KMS-11 (cell line): Measurements from ENCODE around the gene ITGB5.

Source experiments
- H2AFZ ChIP-seq: fragments of 200-600 bp; sonication (generic); 2 replicates; pipeline ENCODE4 v1.6.1; 2016; ENCODE audit warnings: antibody characterized with exemption, mixed run types, low read depth
- H3K27ac ChIP-seq: fragments of 200-600 bp; sonication (generic); 2 replicates; pipeline ENCODE4 v1.6.1; 2016; ENCODE audit warnings: mild to moderate bottlenecking, mixed run types
- H3K27me3 ChIP-seq: fragments of 200-600 bp; sonication (generic); 2 replicates; pipeline ENCODE4 v1.6.1; 2017; ENCODE audit warnings: mild to moderate bottlenecking, low read depth, mixed run types, moderate library complexity; ENCODE audit not compliant: insufficient read depth
- H3K36me3 ChIP-seq: fragments of 200-600 bp; sonication (generic); 2 replicates; pipeline ENCODE4 v1.6.1; 2017; ENCODE audit warnings: mild to moderate bottlenecking, mixed run types; ENCODE audit not compliant: insufficient read depth
- H3K4me1 ChIP-seq: fragments of 200-600 bp; sonication (generic); 2 replicates; pipeline ENCODE4 v1.6.1; 2016; ENCODE audit warnings: mild to moderate bottlenecking, low read depth, mixed run types; ENCODE audit not compliant: poor library complexity, severe bottlenecking
- H3K4me2 ChIP-seq: fragments of 200-600 bp; sonication (generic); 2 replicates; pipeline ENCODE4 v1.7.0; 2016; ENCODE audit warnings: mild to moderate bottlenecking, mixed run types
- H3K4me3 ChIP-seq: fragments of 200-600 bp; sonication (generic); IDR thresholded peaks from 2 replicates; pipeline ENCODE4 v1.6.1; 2017; ENCODE audit warnings: low read depth, low read length, mixed read lengths; ENCODE audit not compliant: insufficient read depth
- H3K79me2 ChIP-seq: fragments of 200-600 bp; sonication (generic); 2 replicates; pipeline ENCODE4 v1.6.1; 2016; ENCODE audit warnings: low read depth, mixed run types; ENCODE audit not compliant: insufficient read depth
- H3K9ac ChIP-seq: fragments of 200-600 bp; sonication (generic); 2 replicates; pipeline ENCODE4 v1.6.1; 2016; ENCODE audit warnings: mild to moderate bottlenecking, mixed run types
- H4K20me1 ChIP-seq: fragments of 200-600 bp; sonication (generic); 2 replicates; pipeline ENCODE4 v1.6.1; 2016; ENCODE audit warnings: mild to moderate bottlenecking, mixed run types; ENCODE audit not compliant: insufficient read depth
- TF ChIP-seq, protein P1 (sequence below): fragments of 200-600 bp; sonication (generic); conservative IDR thresholded peaks from 2 replicates; pipeline ENCODE4 v1.6.1; 2017; ENCODE audit warnings: low read depth, mild to moderate bottlenecking, antibody characterized with exemption, low read length, moderate library complexity, mixed read lengths

ITGB5 gene

DNA sequence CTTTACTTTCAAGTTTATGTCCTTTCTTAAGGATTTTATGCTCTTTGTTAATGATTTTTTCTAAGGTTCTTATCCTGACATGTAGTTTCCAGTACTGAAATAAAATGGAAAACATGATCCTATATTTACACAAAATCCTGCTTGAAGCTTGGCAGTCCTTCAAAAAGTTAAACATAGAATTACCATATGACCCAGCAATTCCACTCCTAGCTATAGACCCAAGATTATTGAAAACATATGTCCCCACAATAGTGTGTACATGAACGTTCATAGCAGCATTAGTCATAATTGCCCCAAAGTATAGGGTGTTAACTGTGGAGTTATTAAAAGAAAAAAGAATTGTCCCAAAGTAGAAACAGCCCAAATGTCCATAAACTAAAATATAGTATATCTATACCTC, 33.2 kb downstream of the ITGB5 start:
- no peak overlapping the region for H3K27ac ChIP-seq
- H3K79me2 ChIP-seq: peaks cover 11% of the 10 kb centered on the region; the same call in 1 of the 2 replicates
- no peaks in the 10 kb centered on the region for H4K20me1 ChIP-seq
- H3K27me3 ChIP-seq: no peaks in the 10 kb centered on the region
- H2AFZ ChIP-seq: no peak overlapping the region
- H3K4me3 ChIP-seq: no peak overlapping the region
- TF ChIP-seq, protein P1, sequence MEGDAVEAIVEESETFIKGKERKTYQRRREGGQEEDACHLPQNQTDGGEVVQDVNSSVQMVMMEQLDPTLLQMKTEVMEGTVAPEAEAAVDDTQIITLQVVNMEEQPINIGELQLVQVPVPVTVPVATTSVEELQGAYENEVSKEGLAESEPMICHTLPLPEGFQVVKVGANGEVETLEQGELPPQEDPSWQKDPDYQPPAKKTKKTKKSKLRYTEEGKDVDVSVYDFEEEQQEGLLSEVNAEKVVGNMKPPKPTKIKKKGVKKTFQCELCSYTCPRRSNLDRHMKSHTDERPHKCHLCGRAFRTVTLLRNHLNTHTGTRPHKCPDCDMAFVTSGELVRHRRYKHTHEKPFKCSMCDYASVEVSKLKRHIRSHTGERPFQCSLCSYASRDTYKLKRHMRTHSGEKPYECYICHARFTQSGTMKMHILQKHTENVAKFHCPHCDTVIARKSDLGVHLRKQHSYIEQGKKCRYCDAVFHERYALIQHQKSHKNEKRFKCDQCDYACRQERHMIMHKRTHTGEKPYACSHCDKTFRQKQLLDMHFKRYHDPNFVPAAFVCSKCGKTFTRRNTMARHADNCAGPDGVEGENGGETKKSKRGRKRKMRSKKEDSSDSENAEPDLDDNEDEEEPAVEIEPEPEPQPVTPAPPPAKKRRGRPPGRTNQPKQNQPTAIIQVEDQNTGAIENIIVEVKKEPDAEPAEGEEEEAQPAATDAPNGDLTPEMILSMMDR: no peak
- peaks cover 10% of the 10 kb centered on the region for H3K4me1 ChIP-seq
- no peaks in the 10 kb centered on the region for H3K36me3 ChIP-seq
- no peak overlapping the region for H3K9ac ChIP-seq
- H3K4me2 ChIP-seq: no peak overlapping the region

DNA sequence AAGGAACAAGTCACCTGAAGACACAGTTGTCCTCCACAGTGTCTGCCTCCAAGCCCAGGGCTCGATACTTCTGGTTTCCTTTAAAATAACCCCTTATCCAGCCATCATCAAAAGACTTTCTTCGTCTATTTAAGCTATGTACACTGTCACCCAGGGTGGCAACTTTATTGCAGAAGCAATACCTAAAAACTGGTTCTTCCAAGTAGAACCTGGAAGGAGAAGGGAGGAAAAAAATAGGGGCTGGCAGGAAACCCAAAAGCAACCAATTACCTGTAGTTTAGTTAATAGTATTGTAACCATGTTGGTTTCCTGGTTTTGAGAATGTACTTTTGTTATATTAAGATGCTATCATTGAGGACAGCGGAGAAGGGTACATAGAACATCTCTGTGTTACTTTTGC, 33.7 kb downstream of the ITGB5 start:
- no peaks in the 10 kb centered on the region for H3K27me3 ChIP-seq

GRCh38 chr3:124851905-124852304, 35.3 kb downstream of the ITGB5 start:
- Histone ChIP-seq H3K27ac (no peak overlapping the region), H3K4me3 (no peak overlapping the region)

More for the DNA sequence above, 33.7 kb downstream of the ITGB5 start:
- no peak overlapping the region for H3K4me3 ChIP-seq
- no peak overlapping the region for H3K4me2 ChIP-seq
- TF ChIP-seq, protein P1: no peak
- no peaks in the 10 kb centered on the region for H4K20me1 ChIP-seq
- H3K79me2 ChIP-seq: peaks cover 11% of the 10 kb centered on the region; the same call in 1 of the 2 replicates
- H3K4me1 ChIP-seq: peaks cover 4% of the 10 kb centered on the region
- H3K27ac ChIP-seq: no peak overlapping the region
- no peaks in the 10 kb centered on the region for H3K36me3 ChIP-seq
- no peak overlapping the region for H2AFZ ChIP-seq
- H3K9ac ChIP-seq: no peak overlapping the region

DNA sequence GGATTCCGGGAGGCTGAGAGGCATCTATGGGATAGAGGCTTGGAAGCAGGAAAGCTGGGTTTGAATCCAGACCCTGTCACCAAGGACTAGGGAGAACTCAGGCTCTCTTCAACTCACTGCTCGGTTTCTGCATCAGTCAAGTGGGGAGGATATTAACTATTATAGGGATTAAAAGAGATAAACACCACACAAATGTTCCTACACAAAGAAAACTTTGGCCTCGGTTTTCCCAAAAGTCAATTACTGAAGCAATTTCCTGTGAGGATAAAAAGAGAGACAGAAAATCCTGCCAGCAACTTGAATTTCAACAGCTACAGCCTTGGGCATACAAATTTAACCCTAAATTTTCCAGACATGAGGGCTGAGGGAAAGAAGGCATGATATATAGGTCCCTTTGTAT, 36.0 kb downstream of the ITGB5 start:
- H3K27ac ChIP-seq: no peak overlapping the region
- H3K9ac ChIP-seq: no peak overlapping the region
- H3K4me2 ChIP-seq: no peak overlapping the region
- no peaks in the 10 kb centered on the region for H4K20me1 ChIP-seq
- H3K4me3 ChIP-seq: no peak overlapping the region
- H3K79me2 ChIP-seq: 0 out of 2 replicates have a peak, but pooled peaks cover 11% of the 10 kb centered on the region
- H3K4me1 ChIP-seq: peaks cover 6% of the 10 kb centered on the region
- H2AFZ ChIP-seq: no peak overlapping the region
- TF ChIP-seq, protein P1: no peak
- no peaks in the 10 kb centered on the region for H3K36me3 ChIP-seq
- H3K27me3 ChIP-seq: no peaks in the 10 kb centered on the region

More at GRCh38 chr3:124851905-124852304, 35.3 kb downstream of the ITGB5 start:
- TF ChIP-seq, protein P1: no peak
- Histone ChIP-seq H3K79me2 (0 out of 2 replicates have a peak, but pooled peaks cover 11% of the 10 kb centered on the region), H3K27me3 (no peaks in the 10 kb centered on the region), H3K4me1 (no peaks in the 10 kb centered on the region), H3K9ac (no peak overlapping the region), H3K4me2 (no peak overlapping the region), H3K36me3 (no peaks in the 10 kb centered on the region), H4K20me1 (no peaks in the 10 kb centered on the region), H2AFZ (no peak overlapping the region)
